IPS-18a (cell line): ENCODE results near the gene CDC42BPG.
"Not testable (repeated sequence)": the region's sequence is repeated elsewhere in the genome, so short reads cannot be mapped to it uniquely, and the experiment has no call there.

Experiments
- H3K27ac ChIP-seq: one replicate; pipeline ENCODE4 v1.5.1; 2013; ENCODE audit warnings: low read length
- H3K27me3 ChIP-seq: one replicate; pipeline ENCODE4 v1.6.1; 2013; ENCODE audit warnings: mild to moderate bottlenecking, low read length; ENCODE audit not compliant: control insufficient read depth, insufficient read depth
- H3K36me3 ChIP-seq: one replicate; pipeline ENCODE4 v1.6.1; 2013; ENCODE audit warnings: low read depth, low read length; ENCODE audit not compliant: control insufficient read depth
- H3K4me1 ChIP-seq: one replicate; pipeline ENCODE4 v1.6.1; 2013; ENCODE audit warnings: low read depth, low read length; ENCODE audit not compliant: control insufficient read depth
- H3K4me3 ChIP-seq: one replicate; pipeline ENCODE4 v1.5.1; 2013; ENCODE audit warnings: low read length
- H3K9ac ChIP-seq: one replicate; pipeline ENCODE4 v1.6.1; 2013; ENCODE audit warnings: mild to moderate bottlenecking, low read length, moderate library complexity
- H3K9me3 ChIP-seq: one replicate; pipeline ENCODE4 v1.6.1; 2013; ENCODE audit warnings: low read depth, low read length; ENCODE audit not compliant: control insufficient read depth

Gene CDC42BPG

GRCh38 chr11:64851831-64852351 lies 7.4 kb upstream of the CDC42BPG start:
- Histone ChIP-seq H3K27me3 (no peaks in the 10 kb centered on the region), H3K9me3 (no peaks in the 10 kb centered on the region), H3K4me1 (peaks cover 6% of the 10 kb centered on the region), H3K27ac (no peak overlapping the region), H3K4me3 (no peak overlapping the region), H3K9ac (no peak overlapping the region), H3K36me3 (no peaks in the 10 kb centered on the region)

DNA sequence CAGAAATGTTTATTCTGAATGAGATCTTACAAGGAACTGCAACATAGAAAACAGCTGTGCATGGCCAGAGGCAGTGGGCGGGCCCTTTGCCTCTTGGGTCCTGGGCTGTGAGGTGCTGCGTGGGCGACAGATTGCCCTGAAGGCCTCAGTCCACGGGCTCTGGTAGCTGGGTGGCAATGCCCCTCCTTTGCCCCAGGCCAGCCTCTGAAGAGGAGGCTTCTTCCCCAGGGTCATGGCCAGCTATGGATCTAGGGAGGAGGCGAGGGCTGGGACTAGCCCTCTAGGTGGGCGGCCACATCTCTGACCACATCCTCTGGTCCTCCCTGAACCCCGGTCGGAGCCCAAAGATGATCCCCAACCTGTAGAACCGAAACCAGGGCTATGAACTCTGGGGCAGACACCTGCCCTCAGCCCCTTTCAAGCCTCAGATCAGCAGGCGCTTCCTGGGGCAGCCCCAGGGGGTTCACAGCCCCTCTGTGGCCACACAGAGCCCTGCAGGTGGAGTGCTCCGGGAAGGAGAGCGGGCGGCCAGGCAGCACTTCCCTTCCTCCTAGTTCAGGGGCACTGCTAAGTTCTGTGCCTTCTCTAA lies 6.6 kb upstream of the CDC42BPG start:
- no peaks in the 10 kb centered on the region for H3K27me3 ChIP-seq
- no peaks in the 10 kb centered on the region for H3K36me3 ChIP-seq
- H3K9ac ChIP-seq: no peak overlapping the region
- no peak overlapping the region for H3K4me3 ChIP-seq
- H3K9me3 ChIP-seq: no peaks in the 10 kb centered on the region
- no peak overlapping the region for H3K27ac ChIP-seq
- H3K4me1 ChIP-seq: peaks cover 6% of the 10 kb centered on the region

GRCh38 chr11:64849598-64850356 lies 5.3 kb upstream of the CDC42BPG start:
- H3K36me3 ChIP-seq: no peaks in the 10 kb centered on the region
- H3K27ac ChIP-seq: no peak overlapping the region
- no peak overlapping the region for H3K4me3 ChIP-seq
- no peak overlapping the region for H3K9ac ChIP-seq
- H3K4me1 ChIP-seq: peaks cover 6% of the 10 kb centered on the region
- no peaks in the 10 kb centered on the region for H3K9me3 ChIP-seq
- no peaks in the 10 kb centered on the region for H3K27me3 ChIP-seq

- Histone ChIP-seq H3K27ac (no peak overlapping the region), H3K36me3 (no peaks in the 10 kb centered on the region), H3K27me3 (no peaks in the 10 kb centered on the region), H3K4me3 (no peak overlapping the region), H3K9ac (no peak overlapping the region), H3K9me3 (no peaks in the 10 kb centered on the region), H3K4me1 (peaks cover 6% of the 10 kb centered on the region)
Measured at GRCh38 chr11:64848826-64849597, 4.6 kb upstream of the CDC42BPG start.

DNA sequence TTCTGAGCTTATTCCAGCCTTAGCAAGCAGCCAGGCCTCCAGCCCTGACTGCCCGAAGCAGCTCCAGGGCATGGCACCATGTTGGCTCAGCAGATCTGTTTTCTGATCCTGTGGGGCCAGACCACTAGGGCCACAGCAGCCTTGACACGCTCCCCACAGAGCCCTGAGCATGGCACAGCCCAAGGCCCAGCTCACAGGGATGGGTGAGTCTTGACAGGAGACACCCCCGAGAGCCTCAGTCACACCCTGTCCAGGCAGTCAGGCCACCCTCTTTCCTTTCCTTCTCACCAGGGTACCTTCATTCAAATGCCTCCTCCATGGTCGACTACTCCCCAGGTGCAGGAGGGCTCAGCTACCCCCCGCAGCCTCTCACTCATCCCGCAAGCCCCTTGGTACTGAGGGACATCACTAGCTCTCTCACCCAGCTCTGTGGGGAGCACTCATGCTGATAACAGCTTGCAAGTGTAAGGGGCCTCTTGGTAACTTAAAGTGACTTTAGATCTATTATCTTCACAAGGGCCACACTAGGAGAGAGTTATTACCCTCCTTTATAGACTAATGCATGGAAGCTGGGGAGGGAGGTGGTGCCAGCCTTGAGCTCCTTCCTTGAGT lies 3.9 kb upstream of the CDC42BPG start:
- no peak overlapping the region for H3K9ac ChIP-seq
- H3K9me3 ChIP-seq: no peaks in the 10 kb centered on the region
- no peaks in the 10 kb centered on the region for H3K36me3 ChIP-seq
- no peak overlapping the region for H3K4me3 ChIP-seq
- no peaks in the 10 kb centered on the region for H3K27me3 ChIP-seq
- no peak overlapping the region for H3K27ac ChIP-seq
- peaks cover 6% of the 10 kb centered on the region for H3K4me1 ChIP-seq

GRCh38 chr11:64846998-64847666 lies 2.7 kb upstream of the CDC42BPG start:
- Histone ChIP-seq H3K9ac (no peak overlapping the region), H3K9me3 (no peaks in the 10 kb centered on the region), H3K27ac (peak overlapping the region; percentile 39), H3K36me3 (no peaks in the 10 kb centered on the region), H3K27me3 (no peaks in the 10 kb centered on the region), H3K4me1 (peaks cover 11% of the 10 kb centered on the region), H3K4me3 (no peak overlapping the region)

- not testable (repeated sequence) for H3K4me1 ChIP-seq, H3K4me3 ChIP-seq, H3K27me3 ChIP-seq, H3K9me3 ChIP-seq, H3K27ac ChIP-seq, H3K9ac ChIP-seq, H3K36me3 ChIP-seq
Measured at GRCh38 chr11:64845776-64846129, 1.3 kb upstream of the CDC42BPG start.

DNA sequence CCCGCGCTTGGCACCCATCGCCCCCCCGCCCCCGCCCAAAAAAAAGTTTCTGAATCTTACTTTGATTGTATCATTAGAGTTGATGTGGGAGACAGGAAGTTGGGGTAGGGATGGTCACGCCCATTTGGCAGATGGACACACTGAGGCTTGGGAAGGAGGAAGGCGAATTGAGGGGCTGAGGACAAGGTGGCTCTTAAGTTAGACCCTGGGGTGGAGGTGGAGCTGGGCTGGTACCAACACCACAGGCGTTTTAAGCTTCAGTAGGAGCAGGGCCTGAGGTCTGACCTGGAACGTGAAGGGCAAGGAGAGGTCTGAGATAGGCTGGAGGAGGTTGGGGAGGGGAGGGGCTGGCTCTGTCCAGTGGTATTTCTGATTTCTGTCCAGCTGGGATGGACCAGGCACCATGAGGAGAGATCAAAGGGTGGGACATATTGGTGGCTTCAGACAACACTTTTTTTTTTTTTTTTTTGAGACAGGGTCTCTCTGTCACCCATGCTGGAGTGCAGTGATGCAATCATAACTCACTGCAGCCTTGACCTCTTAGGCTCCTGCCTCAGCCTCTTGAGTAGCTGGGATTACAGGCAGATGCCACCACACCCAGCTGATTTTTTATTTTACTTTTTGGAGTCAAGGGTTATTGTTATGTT lies 799 bp upstream of the CDC42BPG start:
- H3K36me3 ChIP-seq: no peaks in the 10 kb centered on the region
- H3K4me3 ChIP-seq: peak overlapping the region; percentile 71
- H3K4me1 ChIP-seq: peaks cover 10% of the 10 kb centered on the region
- peak overlapping the region; percentile 58 for H3K9ac ChIP-seq
- no peaks in the 10 kb centered on the region for H3K9me3 ChIP-seq
- H3K27ac ChIP-seq: no peak overlapping the region
- no peaks in the 10 kb centered on the region for H3K27me3 ChIP-seq

DNA sequence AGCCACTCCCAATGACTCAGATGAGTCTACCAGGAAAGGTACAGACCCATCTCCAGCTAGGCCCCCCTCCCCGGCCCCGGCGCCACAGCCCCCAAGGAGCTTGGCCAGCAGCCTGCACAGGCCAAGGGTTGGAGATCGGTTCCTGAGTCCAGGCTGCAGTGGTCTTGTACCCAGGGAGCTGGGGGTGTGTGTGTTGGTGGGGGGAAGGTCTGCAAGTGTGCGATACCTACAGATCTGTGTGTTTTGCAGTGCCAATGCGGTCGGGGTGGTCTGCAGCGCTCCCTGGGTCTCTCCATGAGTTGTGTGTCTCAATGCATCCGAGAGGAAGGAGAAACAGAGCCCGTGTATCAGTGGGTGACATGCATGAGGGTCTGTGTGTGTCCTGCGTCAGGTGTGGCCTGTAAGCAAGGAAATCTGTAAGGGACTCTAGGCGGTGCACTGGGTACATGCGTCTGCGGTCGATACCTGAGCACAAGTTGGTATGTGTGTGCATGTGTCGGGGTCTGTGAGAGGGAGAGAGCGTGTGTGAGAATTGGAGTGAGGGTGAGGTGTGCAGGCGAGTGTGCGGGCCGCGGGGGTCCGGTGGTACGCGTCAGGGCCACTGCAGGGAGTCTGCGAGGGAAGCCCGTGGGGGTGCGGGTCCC lies 645 bp downstream of the CDC42BPG start:
- Histone ChIP-seq H3K27ac (no peak overlapping the region), H3K4me1 (peaks cover 10% of the 10 kb centered on the region), H3K4me3 (peak overlapping the region; percentile 71), H3K36me3 (peaks cover 9% of the 10 kb centered on the region), H3K9me3 (no peaks in the 10 kb centered on the region), H3K9ac (no peak overlapping the region), H3K27me3 (no peaks in the 10 kb centered on the region)

DNA sequence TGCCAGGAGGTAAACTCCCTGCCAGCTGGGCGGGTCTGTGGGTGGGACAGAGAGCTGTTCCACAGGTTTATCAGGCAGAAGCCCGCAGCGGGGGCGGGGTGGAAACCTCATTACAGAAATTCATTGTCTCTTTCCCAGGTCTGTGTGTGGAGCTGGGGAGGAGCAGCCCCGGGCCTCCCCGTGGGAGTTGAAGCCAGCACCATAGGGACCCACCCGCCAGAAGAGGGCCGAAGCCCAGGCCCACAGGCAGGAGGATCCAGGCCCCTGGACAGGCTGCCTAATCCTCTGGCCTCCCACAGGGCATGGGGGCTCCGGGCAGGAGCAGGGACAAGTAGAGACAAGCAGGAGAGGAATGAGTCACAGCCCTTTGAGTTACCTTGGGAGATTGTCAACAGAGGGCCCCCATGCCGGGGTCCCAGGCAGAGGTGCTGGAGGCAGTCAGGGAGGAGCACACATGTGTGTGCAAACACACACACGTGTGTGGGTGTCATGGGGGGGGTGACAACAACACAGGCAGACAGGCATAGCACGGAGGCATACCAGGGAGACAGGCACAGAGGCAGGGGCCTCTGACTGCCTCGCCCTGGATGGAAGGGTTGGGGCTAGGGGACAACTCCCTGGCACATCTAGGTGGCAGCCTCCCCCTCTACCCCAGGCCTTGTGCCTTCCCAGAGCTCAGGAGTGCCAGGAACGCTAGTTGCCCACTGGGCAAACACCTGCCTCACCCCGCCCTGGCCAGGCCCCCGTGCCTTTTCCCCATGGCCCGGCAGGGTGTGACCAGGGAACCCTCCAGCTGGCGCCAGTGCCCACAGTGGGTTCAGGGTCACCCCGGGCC lies 1.4 kb downstream of the CDC42BPG start:
- no peak overlapping the region for H3K9ac ChIP-seq
- H3K4me3 ChIP-seq: peak overlapping the region; percentile 71
- no peak overlapping the region for H3K27ac ChIP-seq
- H3K4me1 ChIP-seq: peaks cover 10% of the 10 kb centered on the region
- no peaks in the 10 kb centered on the region for H3K27me3 ChIP-seq
- H3K36me3 ChIP-seq: peaks cover 10% of the 10 kb centered on the region
- no peaks in the 10 kb centered on the region for H3K9me3 ChIP-seq
